ENCODE results near the gene ABCF2.

- no peak for TF ChIP-seq CTCF (conservative IDR thresholded peaks at IDR 0.05; ENCODE audit: low read depth, low read length)
- no peak for TF ChIP-seq EZH2 (IDR thresholded peaks at IDR 0.05; ENCODE audit: borderline replicate concordance, low read depth, low read length, poor library complexity, severe bottlenecking)
Measured at GRCh38 chr7:151274936-151275812, 48.2 kb upstream of the ABCF2 start.

All from A673 (cell line).